IPS DF 4.7 (cell line): ENCODE results near the gene STK39.
"Not testable (repeated sequence)": the region's sequence is repeated elsewhere in the genome, so short reads cannot be mapped to it uniquely, and the experiment has no call there.

ENCODE experiments used
- DNase-seq: peaks from one replicate; pipeline ENCODE4 v3.0.0-alpha.2; 2013; ENCODE audit warnings: low spot score; ENCODE audit errors: extremely low read depth

Gene STK39

GRCh38 chr2:168090366-168091135 lies 156.8 kb downstream of the STK39 start:
- DNase-seq = no peak

GRCh38 chr2:168089200-168089599 lies 158.2 kb downstream of the STK39 start:
- no peak for DNase-seq

DNA sequence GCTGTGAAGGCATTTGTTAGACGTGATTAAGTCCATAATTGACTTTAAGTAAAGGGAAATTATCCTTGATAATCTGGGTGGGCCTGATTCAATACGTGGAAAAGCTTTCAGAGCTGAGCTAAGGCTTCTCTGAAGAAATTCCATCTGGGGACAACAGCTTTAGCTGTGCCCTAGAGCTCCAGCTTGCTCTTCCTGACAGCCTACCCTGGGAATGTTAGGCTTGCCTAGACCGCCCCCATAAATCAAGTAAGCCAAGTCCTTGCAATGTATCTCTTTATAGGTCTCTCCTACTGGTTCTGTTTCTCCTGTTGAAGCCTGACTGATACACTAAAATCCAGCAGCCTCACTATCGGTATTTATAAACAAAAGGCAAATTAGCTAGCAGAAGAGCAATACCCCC lies 160.0 kb downstream of the STK39 start:
- DNase-seq = no peak

GRCh38 chr2:168086851-168087250 lies 160.5 kb downstream of the STK39 start:
- DNase-seq = no peak

DNA sequence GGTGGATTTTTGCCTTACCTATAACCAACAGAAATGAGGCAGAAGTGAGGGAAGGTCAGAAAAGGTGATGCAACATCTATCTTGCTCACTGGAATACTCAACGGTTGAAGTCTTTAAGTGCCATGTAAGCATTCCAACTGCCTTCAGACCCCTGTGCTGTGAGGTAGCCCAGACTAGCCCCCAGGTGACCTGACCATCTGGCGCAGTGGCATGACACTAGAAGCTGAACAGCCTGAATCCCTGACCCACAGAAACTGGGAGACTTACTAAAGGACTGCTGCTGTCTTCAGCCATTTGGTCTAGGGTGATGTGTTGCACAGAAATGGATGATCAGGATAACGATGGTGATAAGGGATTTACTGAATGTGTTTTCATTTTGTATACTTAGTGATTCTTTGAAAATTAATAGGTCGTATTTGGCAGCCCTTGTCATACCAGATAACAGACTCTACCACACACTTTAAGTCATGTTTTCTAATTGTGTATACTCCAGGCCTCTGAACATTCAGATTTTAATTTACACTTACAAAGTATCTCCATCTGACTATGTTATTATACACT lies 161.5 kb downstream of the STK39 start:
- DNase-seq = no peak

DNA sequence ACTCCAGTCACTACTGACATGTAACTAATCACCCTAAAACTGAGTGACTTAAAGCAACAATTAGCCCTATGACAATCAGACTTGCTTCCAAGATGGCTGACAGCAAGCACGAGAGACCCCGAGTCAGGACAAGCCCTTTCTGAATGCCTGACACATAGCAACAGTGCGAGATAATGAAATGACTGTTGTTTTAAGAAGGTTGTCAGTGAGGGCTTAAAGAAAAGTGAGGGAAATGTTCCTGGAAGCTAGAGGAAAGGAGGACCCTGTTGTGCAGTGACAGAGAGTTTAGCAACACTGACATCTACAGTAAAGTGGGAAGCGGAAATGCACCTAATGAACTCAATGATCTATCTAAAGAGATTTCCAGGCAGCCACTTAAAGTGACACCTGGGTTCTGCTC lies 163.1 kb downstream of the STK39 start:
- DNase-seq = no peak

DNA sequence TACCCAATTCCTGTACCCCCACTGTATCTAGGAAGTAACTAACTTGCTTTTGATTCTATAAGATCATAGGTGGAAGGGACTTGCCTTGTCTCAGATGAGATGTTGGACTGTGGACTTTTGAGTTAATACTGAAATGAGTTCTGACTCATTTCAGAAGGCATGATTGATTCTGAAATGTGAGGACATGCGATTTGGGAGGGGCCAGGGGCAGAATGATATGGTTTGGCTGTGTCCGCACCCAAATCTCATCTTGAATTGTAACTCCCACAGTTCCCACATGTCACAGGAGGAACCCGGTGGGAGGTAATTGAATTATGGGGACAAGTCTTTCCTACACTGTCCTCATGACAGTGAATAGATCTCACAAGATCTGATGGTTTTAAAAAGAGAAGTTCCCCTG lies 165.9 kb downstream of the STK39 start:
- DNase-seq = not testable (repeated sequence)

GRCh38 chr2:168079236-168079635 lies 168.2 kb downstream of the STK39 start:
- no peak for DNase-seq

- no peak for DNase-seq
Measured at GRCh38 chr2:168076731-168077130, 170.7 kb downstream of the STK39 start.

DNA sequence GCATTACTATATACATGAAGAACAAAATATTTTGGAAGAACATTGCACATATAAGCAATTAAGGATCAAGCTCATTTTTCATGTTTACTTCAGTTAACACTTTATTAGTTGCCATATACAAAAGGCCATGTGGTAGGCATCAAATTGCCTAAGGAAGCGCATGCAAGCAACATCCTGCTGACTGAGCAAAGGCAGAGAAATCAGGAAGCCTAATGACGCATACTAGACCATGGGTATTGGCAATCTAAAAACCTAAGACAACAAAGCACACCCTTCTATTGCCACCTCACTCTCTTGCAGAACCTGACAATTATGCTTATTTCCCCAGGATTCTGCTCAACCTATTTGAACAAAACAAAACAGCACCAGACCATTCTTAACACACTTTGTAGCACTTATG lies 171.9 kb downstream of the STK39 start:
- DNase-seq = no peak

DNA sequence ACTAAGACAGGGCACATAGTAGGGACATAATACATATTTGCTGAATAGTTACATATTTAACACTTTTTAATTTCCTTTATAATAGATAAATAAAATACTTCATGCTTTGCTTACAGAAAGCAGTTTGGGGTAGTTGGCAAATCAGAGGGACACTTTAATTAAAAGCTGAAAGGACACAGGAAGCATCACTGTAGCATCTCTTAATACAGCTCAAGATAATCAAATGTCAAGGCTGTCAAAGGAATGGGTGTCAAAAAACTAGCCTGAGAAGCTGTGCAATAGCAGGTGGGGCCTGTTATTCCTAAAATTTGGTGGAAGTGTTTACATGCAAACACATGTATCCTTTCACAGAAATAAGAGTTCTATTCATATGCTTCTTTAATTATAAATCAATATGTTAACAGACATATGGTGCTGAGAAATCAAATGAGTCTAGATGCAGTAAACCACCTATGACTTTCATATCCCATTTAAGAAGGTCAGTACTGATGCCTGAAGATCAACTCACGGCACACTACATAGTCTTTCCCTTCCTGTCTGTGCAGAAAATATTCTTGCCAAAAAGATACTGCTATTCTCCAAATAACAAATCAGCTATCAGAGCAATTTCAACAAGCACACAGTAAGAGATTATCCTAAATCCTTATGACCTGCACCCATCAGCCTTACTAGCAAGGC lies 174.6 kb downstream of the STK39 start:
- DNase-seq = no peak

DNA sequence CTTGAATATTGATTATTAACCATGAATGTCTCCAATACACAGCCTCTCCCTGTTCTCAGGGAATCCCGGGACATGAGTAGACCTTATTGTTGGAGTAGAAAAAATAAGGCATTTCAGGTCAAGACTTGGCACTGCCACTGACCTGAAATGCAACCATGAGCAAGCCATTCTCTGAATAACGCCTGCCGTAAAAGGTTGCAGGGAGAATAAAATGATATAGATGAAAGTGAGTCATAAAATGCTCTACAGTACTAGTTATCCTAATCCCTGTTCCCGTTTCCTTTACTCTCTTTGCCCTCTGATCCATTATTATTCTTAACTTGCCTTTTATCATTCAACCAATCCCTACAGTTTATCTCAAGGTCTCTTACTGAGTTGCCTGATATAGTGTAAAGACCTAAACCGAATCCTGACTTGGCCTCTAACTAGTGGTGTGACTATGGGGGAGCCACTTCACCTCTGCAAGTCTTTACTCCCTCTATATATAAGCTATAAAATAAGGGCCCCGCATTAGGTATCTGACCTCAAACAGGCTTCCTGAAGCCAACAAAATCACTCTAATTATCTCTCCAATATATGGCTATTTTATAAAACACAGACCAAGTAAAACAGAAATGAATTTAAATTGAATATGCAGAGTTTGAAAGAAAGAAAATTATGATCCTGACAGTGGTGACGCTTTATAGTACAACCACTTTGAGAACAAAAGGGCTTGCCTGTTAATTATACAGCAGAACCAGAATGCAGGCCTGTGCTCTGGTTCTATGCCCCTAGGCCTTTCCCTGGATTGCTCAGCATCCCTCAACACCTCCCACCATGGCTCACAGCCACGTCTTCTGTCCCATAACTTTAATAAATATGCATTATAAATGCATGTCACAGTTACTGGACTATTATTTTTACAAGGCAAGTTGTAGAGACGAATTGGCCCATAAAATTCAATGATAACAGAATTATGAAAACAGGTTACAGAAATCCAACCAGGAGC lies 183.1 kb downstream of the STK39 start:
- no peak for DNase-seq

DNA sequence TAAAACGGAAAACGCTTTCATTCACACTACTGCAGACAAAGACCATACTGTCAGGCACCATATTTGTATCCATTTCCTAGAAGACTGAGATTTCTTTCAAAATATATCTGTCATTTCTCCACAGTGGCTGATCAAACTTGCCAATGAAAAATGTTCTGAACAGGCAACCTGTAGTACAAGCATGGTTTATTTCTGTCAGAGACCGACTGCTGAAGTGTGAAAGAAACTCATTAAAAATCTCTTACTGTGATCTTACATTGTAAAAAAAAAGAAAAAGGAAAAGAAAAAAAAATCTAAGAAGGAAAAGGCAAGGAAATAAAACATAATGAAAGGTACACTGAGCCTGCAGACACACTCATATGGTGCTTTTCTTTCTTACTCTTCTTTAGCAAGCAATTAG lies 184.5 kb downstream of the STK39 start:
- no peak for DNase-seq

- no peak for DNase-seq
Measured at GRCh38 chr2:168062054-168062453, 185.3 kb downstream of the STK39 start.

DNA sequence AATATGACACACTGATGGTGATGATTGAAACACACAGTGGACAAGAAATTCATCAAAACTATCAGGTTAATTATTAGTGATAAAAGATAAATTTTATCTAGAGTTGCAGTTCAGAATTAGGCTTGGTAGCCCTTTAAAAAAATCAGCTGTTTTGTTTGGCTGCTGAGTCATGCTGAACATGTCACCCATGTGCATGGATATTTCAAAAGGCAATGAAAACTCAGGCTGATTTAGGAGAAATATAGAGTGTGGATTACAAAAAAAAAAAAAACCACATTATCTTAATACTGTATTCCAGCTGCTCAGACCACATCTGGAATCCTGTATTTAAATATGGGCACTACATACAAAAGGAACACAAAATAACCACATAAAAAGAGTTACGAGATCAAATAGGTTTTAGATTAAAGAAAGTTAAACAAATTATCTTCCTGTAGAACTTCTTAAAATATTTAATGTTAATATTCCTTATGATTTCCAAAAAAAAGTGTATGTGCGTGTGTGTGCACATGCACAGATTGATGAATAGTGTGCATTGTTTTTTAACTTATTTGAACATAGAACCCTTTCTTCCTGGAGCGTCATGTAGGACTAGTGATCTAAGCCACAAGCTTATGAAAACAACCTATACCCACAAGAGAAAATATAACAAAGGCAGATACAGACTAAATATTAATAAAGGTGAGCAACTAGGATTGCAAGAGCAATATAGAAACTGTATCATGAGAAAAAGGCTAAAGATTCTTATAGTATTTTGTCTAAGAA lies 186.2 kb downstream of the STK39 start:
- DNase-seq = no peak

GRCh38 chr2:168059758-168060157 lies 187.6 kb downstream of the STK39 start:
- no peak for DNase-seq

GRCh38 chr2:168058675-168059074 lies 188.7 kb downstream of the STK39 start:
- no peak for DNase-seq

DNA sequence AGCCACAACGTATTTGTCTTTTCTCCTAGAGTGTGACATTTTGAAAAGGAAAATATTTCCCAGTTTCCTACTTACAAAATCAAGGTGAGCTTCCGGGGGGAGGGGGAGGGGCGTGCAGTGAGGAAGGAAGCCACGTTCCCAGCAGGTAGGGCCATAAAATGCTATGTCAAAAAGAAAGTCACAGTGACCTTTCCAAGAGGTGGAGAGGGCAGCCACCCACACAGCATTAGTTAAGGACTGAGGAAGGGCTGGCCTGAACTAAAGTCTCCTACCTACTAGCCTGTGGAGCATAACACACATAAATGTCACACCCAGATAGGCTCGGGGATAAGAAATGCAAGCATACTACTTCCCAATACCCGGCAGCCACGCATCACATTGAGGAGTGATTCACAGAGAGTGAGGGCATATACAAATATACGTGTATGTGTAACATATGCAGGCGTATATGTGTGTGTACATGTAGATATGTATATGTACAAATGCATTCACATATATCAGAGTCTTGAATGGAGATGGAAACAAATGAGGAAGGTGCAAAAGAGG lies 191.1 kb downstream of the STK39 start:
- no peak for DNase-seq

DNA sequence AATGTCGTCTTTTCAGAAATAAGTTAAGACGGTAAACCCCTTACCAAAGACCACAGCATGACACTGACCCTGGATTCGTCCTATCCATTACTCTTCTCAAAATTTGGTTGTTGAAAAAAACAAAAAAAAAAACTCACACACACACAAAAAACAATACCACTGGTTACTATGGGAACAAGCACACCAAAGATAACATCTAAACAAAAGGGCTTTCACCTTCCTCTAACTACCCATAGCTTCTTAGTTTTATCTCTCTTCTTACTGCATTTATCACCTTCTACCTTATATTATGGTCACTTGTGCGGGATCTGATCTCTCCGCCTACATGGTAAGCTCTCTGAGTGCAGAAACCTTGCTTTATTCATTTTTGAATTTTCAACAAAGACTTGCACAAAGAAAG lies 192.7 kb downstream of the STK39 start:
- no peak for DNase-seq

GRCh38 chr2:168053676-168054075 lies 193.7 kb downstream of the STK39 start:
- DNase-seq = no peak

DNA sequence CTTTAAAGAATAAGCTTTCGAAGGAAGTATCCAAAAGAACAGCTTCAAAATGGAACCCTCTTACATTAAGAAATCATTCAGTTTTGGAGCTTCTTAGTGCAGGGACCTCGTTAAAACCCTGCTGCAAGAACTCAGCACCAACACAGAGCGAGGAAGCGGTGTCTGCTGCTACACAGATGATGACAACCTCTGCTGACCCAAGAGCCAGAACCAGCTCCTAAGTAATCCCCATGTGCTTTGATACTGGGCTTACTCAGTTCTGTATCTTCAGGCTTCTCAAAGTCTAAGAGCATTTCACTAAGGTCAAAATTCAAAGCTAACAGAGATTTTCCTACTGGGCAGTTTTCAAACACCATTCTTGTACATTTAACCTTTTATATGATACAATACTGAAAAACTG lies 194.6 kb downstream of the STK39 start:
- DNase-seq = no peak
